ENCODE data around the gene RNF152. TPM values are rescaled to one million over a fixed set of nuclear protein-coding genes. Genes with fewer than 3 reads are reported as not detected.

The RNF152 gene
- total RNA-seq, 3 donors from 2014 or later: 8.6 to 64.5 (median 31.5) TPM

DNA sequence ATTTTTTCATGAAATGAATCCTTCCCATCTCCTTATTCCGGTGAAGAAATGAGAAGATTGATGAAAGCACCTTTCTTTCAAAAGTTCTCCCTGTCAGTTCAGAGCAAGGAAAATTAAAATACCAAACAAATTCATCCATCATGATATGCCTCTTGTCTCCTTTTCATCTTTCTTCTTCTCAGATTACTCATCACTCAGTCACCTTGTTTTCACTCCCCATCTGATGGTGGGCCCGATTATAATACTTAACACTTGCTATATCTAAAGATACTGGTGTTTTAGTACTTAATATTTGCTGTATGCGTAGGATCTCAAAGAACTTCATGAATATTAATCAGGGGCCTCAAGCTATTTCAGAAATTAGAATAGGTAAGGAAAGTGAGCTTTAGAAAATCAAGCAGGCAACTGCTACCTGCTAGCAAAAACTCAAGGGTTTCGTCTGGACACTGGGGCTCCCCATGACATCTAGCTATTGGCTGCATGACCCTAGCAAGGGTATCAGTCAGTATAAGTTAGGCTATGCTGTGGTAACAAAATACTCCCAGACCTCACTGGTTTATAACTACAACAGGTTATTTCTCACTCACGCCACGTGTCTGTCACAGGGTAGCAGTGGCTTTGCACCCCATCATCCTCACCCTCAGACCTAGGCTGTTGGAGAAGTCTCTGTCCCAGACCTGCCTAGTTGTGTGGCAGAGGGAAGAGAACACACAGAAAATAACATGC is 39.0 kb upstream of the RNF152 start:
- Histone ChIP-seq H3K9me3 (no peaks in the 10 kb centered on the region), H3K27me3 (no peaks in the 10 kb centered on the region), H3K4me1 (no peaks in the 10 kb centered on the region), H3K36me3 (no peaks in the 10 kb centered on the region), H3K27ac (no peak overlapping the region), H3K4me3 (no peak overlapping the region)
- no peak for TF ChIP-seq POLR2AphosphoS5 (IDR thresholded peaks at IDR 0.05)
- TF ChIP-seq POLR2A (IDR thresholded peaks at IDR 0.05): no peak
- TF ChIP-seq, protein P1, sequence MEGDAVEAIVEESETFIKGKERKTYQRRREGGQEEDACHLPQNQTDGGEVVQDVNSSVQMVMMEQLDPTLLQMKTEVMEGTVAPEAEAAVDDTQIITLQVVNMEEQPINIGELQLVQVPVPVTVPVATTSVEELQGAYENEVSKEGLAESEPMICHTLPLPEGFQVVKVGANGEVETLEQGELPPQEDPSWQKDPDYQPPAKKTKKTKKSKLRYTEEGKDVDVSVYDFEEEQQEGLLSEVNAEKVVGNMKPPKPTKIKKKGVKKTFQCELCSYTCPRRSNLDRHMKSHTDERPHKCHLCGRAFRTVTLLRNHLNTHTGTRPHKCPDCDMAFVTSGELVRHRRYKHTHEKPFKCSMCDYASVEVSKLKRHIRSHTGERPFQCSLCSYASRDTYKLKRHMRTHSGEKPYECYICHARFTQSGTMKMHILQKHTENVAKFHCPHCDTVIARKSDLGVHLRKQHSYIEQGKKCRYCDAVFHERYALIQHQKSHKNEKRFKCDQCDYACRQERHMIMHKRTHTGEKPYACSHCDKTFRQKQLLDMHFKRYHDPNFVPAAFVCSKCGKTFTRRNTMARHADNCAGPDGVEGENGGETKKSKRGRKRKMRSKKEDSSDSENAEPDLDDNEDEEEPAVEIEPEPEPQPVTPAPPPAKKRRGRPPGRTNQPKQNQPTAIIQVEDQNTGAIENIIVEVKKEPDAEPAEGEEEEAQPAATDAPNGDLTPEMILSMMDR (IDR thresholded peaks at IDR 0.05): no peak
- intact Hi-C loops (cut with DNase I; ENCODE audit: low total_unique reads): no loop called here
- no peak for DNase-seq (ENCODE audit: low spot score in 2 of 2)

DNA sequence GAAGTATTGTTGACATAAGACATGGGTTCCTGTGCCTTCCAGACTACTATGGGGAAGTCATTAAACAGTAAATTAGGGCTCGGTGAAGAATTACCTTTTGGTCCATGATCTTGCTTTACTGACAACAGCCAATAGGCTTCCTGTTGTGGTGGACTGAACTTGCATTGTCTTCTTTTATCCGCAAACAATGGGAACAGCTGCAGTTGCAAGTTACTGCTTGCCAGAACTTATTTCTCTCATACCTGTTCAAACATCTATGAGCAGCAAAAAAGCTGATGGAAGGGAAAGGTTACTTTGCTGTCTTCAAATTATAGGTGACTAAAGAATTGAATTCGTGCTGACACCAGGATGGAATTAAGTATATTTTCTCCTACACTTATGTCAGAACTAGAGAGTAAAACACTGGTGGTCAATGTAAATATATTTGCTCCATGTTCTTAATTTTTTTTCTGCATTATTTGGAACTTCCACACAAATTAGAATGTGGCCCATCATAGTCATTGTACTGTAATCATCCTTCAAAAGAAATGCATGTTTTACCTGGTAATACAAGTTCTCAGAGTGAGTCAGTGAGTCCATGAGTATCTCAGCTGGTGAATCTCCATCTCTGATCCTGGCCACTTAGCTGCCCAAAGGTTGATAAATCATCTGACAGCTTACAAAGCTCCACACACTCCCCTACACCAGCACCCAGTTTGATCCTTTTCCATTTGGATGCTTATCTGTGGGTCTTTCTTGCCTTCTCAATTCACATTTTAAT is 37.3 kb upstream of the RNF152 start:
- H3K27me3 ChIP-seq: no peaks in the 10 kb centered on the region
- no peak for DNase-seq (ENCODE audit: low spot score in 2 of 2)
- H3K27ac ChIP-seq: no peak overlapping the region
- H3K36me3 ChIP-seq: no peaks in the 10 kb centered on the region
- no peak overlapping the region for H3K4me3 ChIP-seq
- no peaks in the 10 kb centered on the region for H3K4me1 ChIP-seq
- H3K9me3 ChIP-seq: no peaks in the 10 kb centered on the region
- TF ChIP-seq, protein P1 (IDR thresholded peaks at IDR 0.05): no peak
- TF ChIP-seq POLR2AphosphoS5 (IDR thresholded peaks at IDR 0.05) (no peak), POLR2A (IDR thresholded peaks at IDR 0.05) (no peak)
- intact Hi-C loops (cut with DNase I; ENCODE audit: low total_unique reads): no loop called here

DNA sequence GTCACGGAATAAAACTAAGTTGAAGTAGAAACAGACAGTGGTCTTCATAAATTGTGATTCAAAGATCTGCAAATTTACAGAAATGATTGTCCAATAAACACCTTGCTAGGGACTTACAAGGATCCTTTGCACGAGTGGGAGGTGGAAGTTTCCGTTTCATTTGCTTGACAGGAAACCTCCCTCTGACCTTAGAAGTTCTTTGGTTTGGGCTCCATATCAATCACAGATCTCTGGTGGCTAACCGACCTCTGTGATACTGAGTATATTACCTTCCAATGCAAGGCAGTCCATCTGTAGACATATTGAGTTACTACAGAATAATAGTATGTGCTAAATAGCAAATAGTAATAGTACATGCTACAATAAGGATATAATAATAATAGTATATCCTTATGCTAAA is 33.7 kb upstream of the RNF152 start:
- Histone ChIP-seq H3K36me3 (no peaks in the 10 kb centered on the region), H3K27me3 (no peaks in the 10 kb centered on the region), H3K9me3 (no peaks in the 10 kb centered on the region), H3K4me3 (no peak overlapping the region), H3K27ac (no peak overlapping the region), H3K4me1 (no peaks in the 10 kb centered on the region)
- DNase-seq (ENCODE audit: low spot score in 2 of 2): no peak
- TF ChIP-seq POLR2A (IDR thresholded peaks at IDR 0.05) (no peak), POLR2AphosphoS5 (IDR thresholded peaks at IDR 0.05) (no peak)
- TF ChIP-seq, protein P1 (IDR thresholded peaks at IDR 0.05): no peak
- intact Hi-C loops (cut with DNase I; ENCODE audit: low total_unique reads): no loop called here

DNA sequence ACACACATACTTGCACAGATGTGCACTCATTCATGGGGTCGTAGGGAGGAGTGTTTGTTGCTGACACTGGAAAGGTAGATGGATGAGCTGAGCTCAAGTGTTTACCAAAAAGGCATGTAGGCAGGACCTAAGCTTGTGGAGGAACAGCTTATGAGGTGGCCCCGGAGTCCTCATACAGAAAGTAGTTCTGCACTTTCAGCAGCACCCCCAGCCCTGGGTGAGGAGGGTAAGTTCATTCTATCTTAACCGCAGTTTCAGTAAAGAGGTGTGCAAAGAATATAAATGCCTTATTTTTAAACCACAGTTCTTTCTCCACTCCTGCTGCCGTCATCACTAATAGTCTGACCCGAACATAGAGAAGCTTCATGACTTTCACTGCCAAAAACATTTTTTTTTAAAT is 31.7 kb upstream of the RNF152 start:
- no peaks in the 10 kb centered on the region for H3K9me3 ChIP-seq
- H3K36me3 ChIP-seq: no peaks in the 10 kb centered on the region
- intact Hi-C loops (cut with DNase I; ENCODE audit: low total_unique reads): no loop called here
- H3K4me3 ChIP-seq: no peak overlapping the region
- TF ChIP-seq, protein P1 (IDR thresholded peaks at IDR 0.05): no peak
- TF ChIP-seq POLR2A (IDR thresholded peaks at IDR 0.05) (no peak), POLR2AphosphoS5 (IDR thresholded peaks at IDR 0.05) (no peak)
- no peak for DNase-seq (ENCODE audit: low spot score in 2 of 2)
- H3K27me3 ChIP-seq: no peaks in the 10 kb centered on the region
- H3K4me1 ChIP-seq: no peaks in the 10 kb centered on the region
- no peak overlapping the region for H3K27ac ChIP-seq

DNA sequence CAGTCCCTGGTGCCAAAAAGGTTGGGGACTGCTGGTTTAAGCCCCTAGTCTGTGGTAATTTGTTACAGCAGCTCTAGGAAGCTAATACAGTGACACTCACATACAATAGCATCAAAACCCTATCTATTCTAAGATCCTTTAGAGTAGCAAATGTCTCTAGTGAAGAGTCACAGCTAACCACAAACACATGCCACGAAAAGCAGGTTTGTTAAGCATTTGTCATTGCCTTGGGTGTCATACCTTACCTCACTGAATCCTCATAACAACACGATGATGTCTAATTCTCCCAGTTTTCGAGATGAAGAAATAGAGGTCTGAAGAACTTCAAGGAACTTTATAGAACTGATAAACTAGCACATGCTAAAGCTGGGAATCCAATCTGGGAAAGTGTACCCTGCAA is 29.6 kb upstream of the RNF152 start:
- TF ChIP-seq, protein P1 (IDR thresholded peaks at IDR 0.05): no peak
- no peak for TF ChIP-seq POLR2A (IDR thresholded peaks at IDR 0.05)
- TF ChIP-seq POLR2AphosphoS5 (IDR thresholded peaks at IDR 0.05): no peak
- no peaks in the 10 kb centered on the region for H3K4me1 ChIP-seq

More for the DNA sequence above, 29.6 kb upstream of the RNF152 start:
- Histone ChIP-seq H3K27ac (no peak overlapping the region), H3K27me3 (no peaks in the 10 kb centered on the region), H3K36me3 (no peaks in the 10 kb centered on the region), H3K4me3 (no peak overlapping the region), H3K9me3 (no peaks in the 10 kb centered on the region)
- intact Hi-C loops (cut with DNase I; ENCODE audit: low total_unique reads): no loop called here
- no peak for DNase-seq (ENCODE audit: low spot score in 2 of 2)
